Kidney (tissue), 14 donors: ENCODE results near the gene CDH2. TPM values are rescaled to one million over a fixed set of nuclear protein-coding genes. Genes with fewer than 3 reads are reported as not detected.

ENCODE experiments used
- DNase-seq, 5 donors: peaks; one replicate each; pipeline ENCODE4 v3.0.0-alpha.2; 2013 to 2020
- FAIRE-seq: peaks from 2 replicates; lab custom pipeline; 2012; peaks lifted over from hg19 to GRCh38; lab: Jason Lieb, UNC
- H3K27ac ChIP-seq, 2 donors: one replicate each; pipeline ENCODE4 v1.7.0; 2013; ENCODE audit warnings: low read depth in 2 of 2, low read length in 2 of 2, inconsistent platforms in 1 of 2
- H3K27me3 ChIP-seq: one replicate; pipeline ENCODE4 v1.7.1; 2013; ENCODE audit warnings: low read length, inconsistent platforms; ENCODE audit not compliant: control insufficient read depth, insufficient read depth
- H3K36me3 ChIP-seq, 3 donors: one replicate each; pipeline versions ENCODE4 v1.7.0 to v1.7.1; 2013; ENCODE audit warnings: low read length in 3 of 3, control low read depth in 1 of 3, inconsistent platforms in 1 of 3; ENCODE audit not compliant: insufficient read depth in 3 of 3, control insufficient read depth in 2 of 3
- H3K4me1 ChIP-seq, 3 donors: one replicate each; pipeline versions ENCODE4 v1.7.0 to v1.7.1; 2013; ENCODE audit warnings: low read length in 3 of 3, inconsistent platforms in 1 of 3, low read depth in 1 of 3; ENCODE audit not compliant: control insufficient read depth in 2 of 3, insufficient read depth in 2 of 3
- H3K4me3 ChIP-seq, 3 donors: one replicate each; pipeline versions ENCODE4 v1.7.0 to v1.8.1; 2013; ENCODE audit warnings: low read length in 3 of 3, control low read depth in 1 of 3, inconsistent platforms in 1 of 3
- H3K9ac ChIP-seq, 3 donors: one replicate each; pipeline versions ENCODE4 v1.7.0 to v1.7.1; 2013; ENCODE audit warnings: low read length in 3 of 3, control low read depth in 1 of 3, inconsistent platforms in 1 of 3
- H3K9me3 ChIP-seq, 3 donors: one replicate each; pipeline versions ENCODE4 v1.7.0 to v1.7.1; 2013; ENCODE audit warnings: low read length in 3 of 3, control low read depth in 1 of 3, inconsistent platforms in 1 of 3; ENCODE audit not compliant: control insufficient read depth in 2 of 3, insufficient read depth in 1 of 3
- CTCF ChIP-seq: IDR thresholded peaks from 3 replicates; pipeline ENCODE4 v1.5.1; 2012; ENCODE audit warnings: mild to moderate bottlenecking, moderate library complexity, borderline replicate concordance; ENCODE audit not compliant: insufficient read depth; ENCODE audit errors: extremely low read depth
- intact Hi-C: fragments of 100-400 bp; cut with DNase I; formaldehyde crosslinking; loops from one replicate; pipeline ENCODE4 v1.11.1; 2022
- polyA plus RNA-seq: library from polyadenylated mRNA; stranded (reverse); fragments of 350-450 nt; fragmentation: Illumina TruSeq; extraction: RNeasy Lipid Tissue Mini Kit (QIAGEN cat#74804); gene quantifications from one replicate; pipeline ENCODE4 v1.2.3, GENCODE V29; 2014; ENCODE audit warnings: low read depth, low replicate concordance; ENCODE audit not compliant: insufficient read depth
- total RNA-seq: library from RNA; stranded (reverse); fragmentation: NEBNext Ultra II Directional; extraction: Animal tissue kit (Norgen Biotek cat#: 25700); gene quantifications from one replicate; pipeline ENCODE4 v1.2.1, GENCODE V29; 2021
- donor health status: control.
- donor health status: control.
- donor health status: control.
- donor health status: control.
- donor health status: control.
- donor health status: DM: yes; HTN: yes; CAD: no.
- donor health status: Normal renal cell carcinoma (clear cell type).

The CDH2 gene
- total and polyA plus RNA-seq, 2 donors from 2014 or later: 6.3 to 29.6 TPM

GRCh38 chr18:28112056-28112470, 64.9 kb downstream of the CDH2 start:
- Histone ChIP-seq H3K9ac (no peak overlapping the region), H3K36me3 (no peaks in the 10 kb centered on the region), H3K4me3 (no peak overlapping the region), H3K27me3 (no peaks in the 10 kb centered on the region), H3K9me3 (no peaks in the 10 kb centered on the region), H3K4me1 (no peaks in the 10 kb centered on the region), H3K27ac (no peak overlapping the region)
- FAIRE-seq (no peak), DNase-seq (no peak)
- intact Hi-C loops: no loop called here
- no peak for TF ChIP-seq CTCF

GRCh38 chr18:28110924-28111323, 66.0 kb downstream of the CDH2 start:
- Histone ChIP-seq H3K4me1 (no peaks in the 10 kb centered on the region), H3K27ac (no peak overlapping the region), H3K27me3 (no peaks in the 10 kb centered on the region), H3K36me3 (no peaks in the 10 kb centered on the region), H3K9ac (no peak overlapping the region), H3K9me3 (no peaks in the 10 kb centered on the region), H3K4me3 (no peak overlapping the region)
- no peak for TF ChIP-seq CTCF
- DNase-seq (no peak), FAIRE-seq (no peak)
- intact Hi-C loops: no loop called here

DNA sequence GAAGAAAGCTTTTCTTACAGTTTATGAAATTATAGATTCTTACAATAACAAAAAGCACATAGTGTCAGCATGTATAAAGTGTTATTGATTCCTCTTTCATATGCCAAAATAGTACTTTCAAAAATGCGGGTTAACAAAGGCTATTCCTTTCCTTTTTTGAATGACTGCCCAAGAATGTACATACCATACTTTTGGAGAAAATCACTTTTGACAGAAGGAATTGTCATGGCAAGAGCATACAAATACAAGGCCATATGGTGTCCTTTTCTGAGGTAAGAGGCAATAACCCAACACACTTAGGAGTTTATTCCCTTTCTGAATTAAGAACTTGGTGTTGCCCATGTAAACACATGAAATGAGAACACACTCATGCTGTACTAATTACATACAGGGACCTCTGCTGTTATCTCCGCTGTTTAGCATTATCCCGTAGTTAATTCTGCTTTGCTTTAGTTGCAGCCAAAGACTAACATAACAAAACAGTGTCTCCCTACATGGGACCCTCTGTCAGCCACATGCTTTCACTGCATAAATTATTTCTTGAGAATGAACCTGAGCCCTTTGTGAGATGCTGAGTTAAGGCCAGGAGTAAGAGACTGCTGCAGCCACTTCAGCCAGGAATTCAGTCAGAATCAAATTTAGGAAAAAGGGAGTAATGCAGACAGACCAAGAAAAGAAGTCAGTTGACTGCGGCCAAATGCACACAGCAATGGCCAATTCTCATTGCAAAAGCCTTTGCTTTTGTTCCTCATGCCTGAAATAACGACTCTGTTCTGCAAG, 67.0 kb downstream of the CDH2 start:
- no peak for TF ChIP-seq CTCF
- Histone ChIP-seq H3K27ac (no peak overlapping the region), H3K9ac (no peak overlapping the region), H3K9me3 (no peaks in the 10 kb centered on the region), H3K4me3 (no peak overlapping the region), H3K36me3 (no peaks in the 10 kb centered on the region), H3K27me3 (no peaks in the 10 kb centered on the region), H3K4me1 (no peaks in the 10 kb centered on the region)
- no peak for FAIRE-seq
- intact Hi-C loops: no loop called here
- no peak for DNase-seq
